HG03045 (cell line): ENCODE results near the gene RNU4-1.

ENCODE experiments used
- ATAC-seq: cut with Tn5 transposase; IDR thresholded peaks from one replicate; pipeline ENCODE4 v1.9.1; 2021; ENCODE audit warnings: mild to moderate bottlenecking, moderate library complexity; ENCODE audit not compliant: unreplicated experiment

RNU4-1 gene

DNA sequence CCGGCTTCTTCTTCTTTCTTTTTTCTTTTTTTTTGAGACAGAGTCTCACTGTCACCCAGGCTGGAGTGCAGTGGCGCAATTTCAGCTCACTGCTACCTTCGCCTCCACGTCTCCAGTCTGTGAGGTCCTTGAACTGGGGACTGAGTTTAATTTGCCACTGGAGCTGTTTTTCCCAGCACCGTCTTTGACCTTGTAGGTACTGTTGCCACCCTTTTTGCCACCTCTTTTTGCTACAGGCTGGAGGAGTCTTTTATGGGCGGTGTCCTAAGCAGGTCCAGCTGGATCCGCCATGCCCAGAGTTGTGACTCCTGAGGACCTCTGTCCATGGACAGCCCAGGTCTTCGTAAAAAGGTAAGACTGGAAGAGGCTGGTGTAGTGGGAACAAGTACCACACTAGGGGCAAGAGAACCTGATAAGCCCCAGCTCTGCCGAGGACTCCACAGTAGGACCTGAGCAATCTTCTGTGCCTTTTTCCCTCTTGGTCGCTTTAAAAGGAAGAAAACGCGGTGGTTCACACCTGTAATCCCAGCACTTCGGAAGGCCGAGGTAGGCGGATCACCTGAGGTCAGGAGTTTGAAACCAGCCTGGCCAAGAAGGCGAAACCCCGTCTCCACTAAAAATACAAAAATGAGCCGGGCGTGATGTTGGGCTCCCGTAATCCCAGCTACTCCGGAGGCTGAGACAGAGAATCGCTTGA, 2.3 kb downstream of the RNU4-1 start:
- peak; percentile 0 for ATAC-seq

- no peak for ATAC-seq
Observed at GRCh38 chr12:120287491-120287890, 5.5 kb downstream of the RNU4-1 start.

GRCh38 chr12:120286768-120287490, 6.1 kb downstream of the RNU4-1 start:
- no peak for ATAC-seq

- no peak for ATAC-seq
Observed at GRCh38 chr12:120284381-120284780, 8.7 kb downstream of the RNU4-1 start.

- no peak for ATAC-seq
Observed at GRCh38 chr12:120283318-120283717, 9.7 kb downstream of the RNU4-1 start.

GRCh38 chr12:120278137-120279069, 14.6 kb downstream of the RNU4-1 start:
- no peak for ATAC-seq

- no peak for ATAC-seq
Observed at GRCh38 chr12:120276734-120277133, 16.3 kb downstream of the RNU4-1 start.

GRCh38 chr12:120267736-120268135, 25.3 kb downstream of the RNU4-1 start:
- no peak for ATAC-seq

- ATAC-seq: no peak
Observed at GRCh38 chr12:120266180-120266870, 26.7 kb downstream of the RNU4-1 start.

DNA sequence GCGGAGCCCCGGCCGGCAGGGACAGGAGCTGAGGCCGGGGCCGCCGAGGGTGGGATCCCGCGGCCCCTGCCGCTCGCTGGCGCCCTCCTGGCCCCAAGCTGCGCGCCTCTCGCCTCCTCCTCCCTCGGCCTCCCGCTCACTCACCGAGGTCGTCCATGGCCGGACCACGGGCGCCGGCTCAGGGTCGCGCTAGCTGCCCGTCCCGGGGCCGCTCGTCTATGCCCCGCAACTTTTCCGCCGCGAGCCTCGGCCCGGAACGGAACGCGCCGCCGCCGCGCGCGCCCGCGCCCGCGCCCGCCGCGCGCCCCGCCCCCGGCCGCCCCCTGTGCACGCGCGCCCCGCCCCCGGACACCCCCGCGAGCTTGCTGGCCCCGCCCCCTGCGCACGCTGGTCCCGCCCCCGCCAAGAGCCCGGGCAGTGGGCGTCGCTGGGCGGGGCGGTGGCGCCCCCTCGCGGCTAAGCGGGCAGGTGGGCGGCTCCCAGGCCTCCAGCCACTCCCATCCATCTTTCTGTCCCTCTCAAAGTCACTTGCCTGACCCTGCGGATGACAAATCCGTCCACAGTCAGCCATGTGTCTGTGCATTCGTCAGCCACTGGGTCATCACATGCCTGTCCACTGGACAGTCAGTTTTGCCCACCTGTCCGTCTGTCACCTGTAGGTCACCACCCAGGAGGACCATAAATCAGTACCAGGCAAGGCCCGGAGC, 27.4 kb downstream of the RNU4-1 start, which contains the start of gene PXN:
TSS of gene PXN (minus strand) at position 258 of the 707 bp plus-strand sequence. CDS start at position 157, 101 bp downstream.
- peak; percentile 70 for ATAC-seq

DNA sequence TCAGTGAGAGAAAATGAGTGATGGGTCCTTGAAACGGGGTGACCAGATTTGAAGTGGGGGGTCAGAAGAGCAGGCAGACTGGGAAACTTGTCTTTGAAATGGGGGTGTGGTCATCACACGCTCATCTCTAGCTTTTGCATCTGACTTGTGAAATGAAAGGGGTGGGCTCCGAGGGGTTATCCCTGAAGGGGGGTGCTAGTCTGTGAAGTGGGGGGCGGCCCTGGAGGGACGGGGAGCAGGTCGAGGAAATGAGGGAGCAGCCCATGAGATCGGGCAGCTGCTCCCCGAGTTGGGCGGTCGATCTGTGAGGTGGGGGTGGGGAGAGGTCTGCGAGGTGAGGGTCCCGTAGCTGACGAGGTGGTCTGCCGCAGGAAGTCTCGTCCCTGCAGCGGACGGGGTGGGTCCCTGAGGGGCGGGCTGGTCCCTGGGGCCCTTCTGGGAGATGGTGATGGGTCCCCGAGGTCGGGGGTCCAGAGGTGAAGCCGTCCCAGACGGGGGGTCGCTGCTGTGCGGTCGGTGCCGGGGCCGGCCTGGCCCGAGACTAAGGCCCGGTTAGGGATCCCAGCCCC, 28.0 kb downstream of the RNU4-1 start:
- ATAC-seq: no peak

DNA sequence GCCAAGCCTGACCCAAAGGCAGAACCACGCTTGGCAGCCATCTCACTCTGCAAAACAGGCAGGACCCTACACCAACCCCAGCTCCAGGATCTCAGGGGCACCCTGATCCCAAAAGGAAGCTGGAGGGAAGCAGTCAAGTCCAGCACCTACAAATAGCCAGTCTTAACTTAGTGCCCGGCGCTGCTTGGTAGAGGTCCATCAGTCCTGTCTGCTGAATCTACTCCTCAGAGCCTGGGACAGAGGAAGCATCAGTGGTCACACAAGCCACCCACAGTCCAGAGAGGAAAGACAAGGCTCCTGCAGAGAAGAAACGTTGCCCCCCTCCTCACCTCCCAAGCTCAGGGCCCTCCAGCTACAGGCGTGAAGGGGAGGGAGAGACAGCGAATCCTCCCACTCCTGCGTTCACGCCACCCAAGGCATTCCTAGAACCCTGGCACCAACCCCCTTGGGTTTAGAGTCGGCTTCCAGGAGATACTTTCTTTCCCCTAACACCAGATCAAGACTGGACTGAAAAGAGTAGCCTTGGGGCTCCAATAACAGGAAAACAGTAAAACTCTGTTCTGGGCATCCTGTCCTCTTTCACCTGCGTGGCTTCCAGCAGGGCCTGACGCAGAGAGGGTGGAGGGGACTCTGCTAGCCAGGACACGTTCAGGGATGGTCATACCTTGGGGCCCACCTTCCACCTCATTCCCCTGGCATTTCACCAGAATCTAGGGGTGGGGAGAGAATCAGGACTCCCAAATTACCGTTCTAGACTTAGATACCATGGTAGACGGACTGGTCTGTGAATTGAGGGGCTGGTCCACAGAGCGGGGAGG, 28.7 kb downstream of the RNU4-1 start:
- ATAC-seq: no peak

DNA sequence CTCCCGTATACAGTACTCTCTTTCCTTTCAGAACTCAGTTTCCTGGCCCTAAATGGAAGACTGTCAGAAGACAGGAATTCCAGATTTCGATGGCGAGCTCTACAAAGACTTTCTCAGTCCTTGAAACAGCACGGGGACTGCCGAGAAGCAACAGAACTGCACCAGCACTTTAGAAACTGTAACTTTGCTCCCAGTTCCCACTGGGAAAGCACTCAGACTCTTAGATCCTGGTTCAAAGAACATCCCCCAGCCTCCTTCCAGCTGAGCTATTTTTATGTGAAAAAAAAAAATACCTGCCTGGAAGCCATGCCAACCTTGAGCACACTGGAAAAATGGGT, 29.3 kb downstream of the RNU4-1 start:
- ATAC-seq: no peak

DNA sequence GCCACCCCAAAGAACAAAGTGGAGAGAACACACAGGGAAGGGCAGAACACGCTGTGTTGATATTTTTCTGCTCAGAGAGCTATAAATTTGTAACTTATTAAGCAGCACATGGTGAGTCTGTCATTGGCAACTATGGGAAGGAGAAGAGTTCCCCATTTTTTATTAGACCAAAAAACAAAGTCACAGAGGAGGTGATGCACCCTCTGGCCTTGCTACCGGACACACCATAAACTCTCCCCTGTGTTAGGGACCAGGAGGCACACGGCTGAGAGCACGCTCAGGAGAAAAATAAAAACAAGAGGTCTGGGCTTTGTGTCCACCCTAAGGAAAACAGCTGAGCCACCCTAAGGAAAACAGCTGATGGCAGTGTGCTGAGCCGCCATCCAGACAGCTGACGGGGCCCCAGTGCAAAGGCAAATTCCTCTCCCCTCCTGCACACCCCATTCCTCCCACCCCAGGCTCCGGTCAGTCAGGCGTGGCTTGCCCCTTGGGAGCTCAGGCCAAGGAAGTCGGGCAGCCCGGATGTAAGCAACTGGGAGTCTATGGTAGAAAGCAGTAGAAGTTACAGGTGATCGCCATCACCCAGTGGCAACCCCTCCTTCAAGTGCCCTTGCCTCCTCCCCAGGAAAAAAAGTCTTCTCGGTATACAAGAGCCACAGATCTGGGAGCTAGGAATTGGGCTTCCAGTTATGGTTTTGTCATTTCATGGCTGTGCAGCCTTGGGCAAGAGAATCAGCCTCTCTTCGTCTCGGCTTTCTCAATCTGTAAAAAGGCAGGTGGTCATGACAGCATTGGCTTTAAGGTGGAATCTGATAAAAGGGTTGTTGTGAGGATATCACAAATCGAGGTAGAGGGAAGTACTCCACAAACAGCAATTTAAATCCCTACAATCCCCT, 29.9 kb downstream of the RNU4-1 start:
- ATAC-seq: no peak

DNA sequence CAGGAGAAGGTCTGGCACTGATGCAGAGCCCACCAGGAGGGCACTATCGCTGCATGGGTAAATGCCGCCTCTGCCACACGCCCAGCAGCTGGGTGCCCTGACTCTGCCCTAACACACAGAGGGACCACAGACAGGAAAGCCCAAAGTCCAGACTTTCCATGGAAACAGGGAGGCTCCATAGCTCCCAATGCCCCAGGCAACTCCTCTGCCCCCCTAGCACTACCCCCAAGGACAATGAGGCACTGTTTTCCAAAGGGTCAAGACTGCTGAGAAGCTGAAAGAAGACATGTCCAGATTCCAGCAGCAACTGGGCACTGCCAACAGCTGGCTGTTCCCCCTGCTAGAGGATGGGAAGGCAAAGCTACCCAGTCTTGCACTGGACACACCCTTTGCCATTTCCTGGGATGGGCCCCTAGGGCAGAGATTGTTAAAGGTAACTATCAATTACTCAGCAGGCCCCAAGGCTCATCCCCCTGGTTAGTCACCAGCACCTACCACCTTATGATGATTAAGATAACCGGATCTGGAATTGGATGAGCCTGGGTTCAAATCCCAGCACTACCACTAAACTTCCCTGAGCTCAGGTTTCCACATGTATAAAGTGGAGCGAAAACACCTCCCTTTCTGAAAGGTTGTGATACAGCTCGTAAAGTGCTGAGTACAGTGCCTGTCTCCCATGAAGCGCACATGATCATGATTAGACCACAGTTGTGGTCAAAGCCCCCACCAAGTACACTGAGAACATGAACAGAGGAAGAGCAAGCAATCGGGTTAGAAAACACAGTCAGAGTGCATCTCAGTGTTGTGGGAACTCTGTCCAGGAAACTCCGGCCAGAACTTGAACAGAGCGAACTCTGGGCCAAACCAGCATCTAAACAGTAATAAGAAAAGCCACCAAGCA, 30.8 kb downstream of the RNU4-1 start:
- no peak for ATAC-seq

DNA sequence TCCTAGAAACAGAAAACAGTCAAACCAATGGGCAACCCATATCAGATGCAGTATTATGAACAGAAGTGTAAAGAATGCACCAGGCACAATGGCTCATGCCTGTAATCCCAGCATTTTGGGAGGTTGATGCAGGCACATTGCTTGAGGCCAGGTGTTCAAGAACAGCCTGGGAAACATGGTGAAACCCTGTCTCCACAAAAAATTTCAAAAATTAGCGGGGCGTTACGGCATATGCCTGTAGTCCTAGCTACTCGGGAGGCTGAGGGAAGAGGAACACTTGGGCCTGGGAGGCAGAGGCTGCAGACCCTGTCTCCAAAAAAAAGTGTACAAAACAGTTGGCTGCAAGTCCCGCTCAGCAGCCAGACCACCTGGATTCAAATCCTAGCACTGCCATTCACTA, 32.4 kb downstream of the RNU4-1 start:
- no peak for ATAC-seq
